ENCODE results near the gene SLC30A7. TPM values are rescaled to one million over a fixed set of nuclear protein-coding genes. Genes with fewer than 3 reads are reported as not detected.
A peak's percentile ranks its signal among the peaks of the same experiment; 100 is the strongest.
"Not testable (repeated sequence)": the region's sequence is repeated elsewhere in the genome, so short reads cannot be mapped to it uniquely, and the experiment has no call there.

SLC30A7 gene
- polyA plus RNA-seq, 4 donors = 2.0 to 22.1 (median 4.0) TPM

- FAIRE-seq; H3K4me3 ChIP-seq (ENCODE audit: low read depth in 1 of 3, low read length in 3 of 3); H3K27me3 ChIP-seq (ENCODE audit: control insufficient read depth in 3 of 3, insufficient read depth in 3 of 3, low read length in 3 of 3); H3K27ac ChIP-seq (ENCODE audit: low read depth in 1 of 3, low read length in 2 of 3); DNase-seq; H3K4me1 ChIP-seq (ENCODE audit: control insufficient read depth in 3 of 3, insufficient read depth in 2 of 3, low read depth in 1 of 3, low read length in 2 of 3); H3K9me3 ChIP-seq (ENCODE audit: control insufficient read depth in 2 of 2, insufficient read depth in 1 of 2, low read depth in 1 of 2, low read length in 1 of 2): not testable (repeated sequence)
- peaks cover 0 to 12% (median 2%) of the 10 kb centered on the region in 3 donors for H3K36me3 ChIP-seq (ENCODE audit: control insufficient read depth in 3 of 3, insufficient read depth in 2 of 3, low read depth in 1 of 3, low read length in 3 of 3)
- WGBS, 3 donors = 78 to 91% (median 90%) methylated on average over 7 of the region's 7 CpGs
Measured at GRCh38 chr1:100948721-100949405, 53.0 kb downstream of the SLC30A7 start.

- peak overlapping the region in 1 of 3 donors; percentile 3 for H3K27ac ChIP-seq (ENCODE audit: low read depth in 1 of 3, low read length in 2 of 3)
- not testable (repeated sequence) for H3K9me3 ChIP-seq (ENCODE audit: control insufficient read depth in 2 of 2, insufficient read depth in 1 of 2, low read depth in 1 of 2, low read length in 1 of 2); H3K27me3 ChIP-seq (ENCODE audit: control insufficient read depth in 3 of 3, insufficient read depth in 3 of 3, low read length in 3 of 3); FAIRE-seq; H3K4me1 ChIP-seq (ENCODE audit: control insufficient read depth in 3 of 3, insufficient read depth in 2 of 3, low read depth in 1 of 3, low read length in 2 of 3); H3K4me3 ChIP-seq (ENCODE audit: low read depth in 1 of 3, low read length in 3 of 3)
- H3K36me3 ChIP-seq (ENCODE audit: control insufficient read depth in 3 of 3, insufficient read depth in 2 of 3, low read depth in 1 of 3, low read length in 3 of 3) = peaks cover 0 to 10% (median 2%) of the 10 kb centered on the region in 3 donors
- DNase-seq = peak; percentile 57 to 69
- WGBS, 3 donors = 58 to 61% (median 60%) methylated on average over 9 of the region's 9 CpGs
Measured at GRCh38 chr1:100949515-100950158, 53.7 kb downstream of the SLC30A7 start.

- no peak for DNase-seq
- no peak for FAIRE-seq
- H3K4me3 ChIP-seq (ENCODE audit: low read depth in 1 of 3, low read length in 3 of 3) = no peak overlapping the region
Measured at GRCh38 chr1:100950337-100950736, 54.4 kb downstream of the SLC30A7 start.

GRCh38 chr1:100950781-100951180 is 54.9 kb downstream of the SLC30A7 start:
- DNase-seq (no peak), FAIRE-seq (no peak)
- H3K9me3 ChIP-seq (ENCODE audit: control insufficient read depth in 2 of 2, insufficient read depth in 1 of 2, low read depth in 1 of 2, low read length in 1 of 2) = peaks cover 0 to 3% of the 10 kb centered on the region in 2 donors
- WGBS, 3 donors = 55 to 81% (median 74%) methylated on average over 4 of the region's 4 CpGs
- H3K4me3 ChIP-seq (ENCODE audit: low read depth in 1 of 3, low read length in 3 of 3) = no peak overlapping the region
- no peaks in the 10 kb centered on the region for H3K27me3 ChIP-seq (ENCODE audit: control insufficient read depth in 3 of 3, insufficient read depth in 3 of 3, low read length in 3 of 3)
- H3K27ac ChIP-seq (ENCODE audit: low read depth in 1 of 3, low read length in 2 of 3) = no peak overlapping the region
- H3K4me1 ChIP-seq (ENCODE audit: control insufficient read depth in 3 of 3, insufficient read depth in 2 of 3, low read depth in 1 of 3, low read length in 2 of 3) = peaks cover 0 to 3% (median 0%) of the 10 kb centered on the region in 3 donors
- peaks cover 0 to 10% (median 2%) of the 10 kb centered on the region in 3 donors for H3K36me3 ChIP-seq (ENCODE audit: control insufficient read depth in 3 of 3, insufficient read depth in 2 of 3, low read depth in 1 of 3, low read length in 3 of 3)

More at GRCh38 chr1:100950337-100950736, 54.4 kb downstream of the SLC30A7 start:
- H3K27me3 ChIP-seq (ENCODE audit: control insufficient read depth in 3 of 3, insufficient read depth in 3 of 3, low read length in 3 of 3) = no peaks in the 10 kb centered on the region
- peaks cover 0 to 3% (median 0%) of the 10 kb centered on the region in 3 donors for H3K4me1 ChIP-seq (ENCODE audit: control insufficient read depth in 3 of 3, insufficient read depth in 2 of 3, low read depth in 1 of 3, low read length in 2 of 3)
- peaks cover 0 to 10% (median 2%) of the 10 kb centered on the region in 3 donors for H3K36me3 ChIP-seq (ENCODE audit: control insufficient read depth in 3 of 3, insufficient read depth in 2 of 3, low read depth in 1 of 3, low read length in 3 of 3)
- no peak overlapping the region for H3K27ac ChIP-seq (ENCODE audit: low read depth in 1 of 3, low read length in 2 of 3)
- peaks cover 0 to 3% of the 10 kb centered on the region in 2 donors for H3K9me3 ChIP-seq (ENCODE audit: control insufficient read depth in 2 of 2, insufficient read depth in 1 of 2, low read depth in 1 of 2, low read length in 1 of 2)

- DNase-seq (no peak), FAIRE-seq (no peak)
- Histone ChIP-seq H3K36me3 (ENCODE audit: control insufficient read depth in 3 of 3, insufficient read depth in 2 of 3, low read depth in 1 of 3, low read length in 3 of 3) (peaks cover 0 to 10% (median 2%) of the 10 kb centered on the region in 3 donors), H3K4me3 (ENCODE audit: low read depth in 1 of 3, low read length in 3 of 3) (no peak overlapping the region), H3K27me3 (ENCODE audit: control insufficient read depth in 3 of 3, insufficient read depth in 3 of 3, low read length in 3 of 3) (no peaks in the 10 kb centered on the region), H3K4me1 (ENCODE audit: control insufficient read depth in 3 of 3, insufficient read depth in 2 of 3, low read depth in 1 of 3, low read length in 2 of 3) (peaks cover 0 to 3% (median 0%) of the 10 kb centered on the region in 3 donors), H3K27ac (ENCODE audit: low read depth in 1 of 3, low read length in 2 of 3) (no peak overlapping the region), H3K9me3 (ENCODE audit: control insufficient read depth in 2 of 2, insufficient read depth in 1 of 2, low read depth in 1 of 2, low read length in 1 of 2) (peaks cover 0 to 3% of the 10 kb centered on the region in 2 donors)
- WGBS, 3 donors = 97 to 98% (median 97%) methylated on average over 4 of the region's 4 CpGs
Measured at GRCh38 chr1:100952104-100952745, 56.3 kb downstream of the SLC30A7 start.

GRCh38 chr1:100952970-100953369 is 57.1 kb downstream of the SLC30A7 start:
- not testable (repeated sequence) for H3K4me3 ChIP-seq (ENCODE audit: low read depth in 1 of 3, low read length in 3 of 3); FAIRE-seq; H3K4me1 ChIP-seq (ENCODE audit: control insufficient read depth in 3 of 3, insufficient read depth in 2 of 3, low read depth in 1 of 3, low read length in 2 of 3); H3K27ac ChIP-seq (ENCODE audit: low read depth in 1 of 3, low read length in 2 of 3); DNase-seq; H3K27me3 ChIP-seq (ENCODE audit: control insufficient read depth in 3 of 3, insufficient read depth in 3 of 3, low read length in 3 of 3); H3K9me3 ChIP-seq (ENCODE audit: control insufficient read depth in 2 of 2, insufficient read depth in 1 of 2, low read depth in 1 of 2, low read length in 1 of 2)
- peaks cover 0 to 10% (median 2%) of the 10 kb centered on the region in 3 donors for H3K36me3 ChIP-seq (ENCODE audit: control insufficient read depth in 3 of 3, insufficient read depth in 2 of 3, low read depth in 1 of 3, low read length in 3 of 3)
- 86 to 97% (median 91%) methylated on average over 1 of the region's 1 CpG for WGBS, 3 donors

- no peaks in the 10 kb centered on the region for H3K27me3 ChIP-seq (ENCODE audit: control insufficient read depth in 3 of 3, insufficient read depth in 3 of 3, low read length in 3 of 3)
- FAIRE-seq (no peak), DNase-seq (no peak)
- WGBS, 3 donors = 75 to 88% (median 88%) methylated on average over 2 of the region's 2 CpGs
- H3K9me3 ChIP-seq (ENCODE audit: control insufficient read depth in 2 of 2, insufficient read depth in 1 of 2, low read depth in 1 of 2, low read length in 1 of 2) = no peaks in the 10 kb centered on the region
- H3K4me1 ChIP-seq (ENCODE audit: control insufficient read depth in 3 of 3, insufficient read depth in 2 of 3, low read depth in 1 of 3, low read length in 2 of 3) = peaks cover 0 to 3% (median 0%) of the 10 kb centered on the region in 3 donors
- H3K36me3 ChIP-seq (ENCODE audit: control insufficient read depth in 3 of 3, insufficient read depth in 2 of 3, low read depth in 1 of 3, low read length in 3 of 3) = peaks cover 0 to 10% (median 2%) of the 10 kb centered on the region in 3 donors
- no peak overlapping the region for H3K4me3 ChIP-seq (ENCODE audit: low read depth in 1 of 3, low read length in 3 of 3)
- no peak overlapping the region for H3K27ac ChIP-seq (ENCODE audit: low read depth in 1 of 3, low read length in 2 of 3)
Measured at GRCh38 chr1:100953960-100954730, 58.3 kb downstream of the SLC30A7 start.

- H3K4me3 ChIP-seq (ENCODE audit: low read depth in 1 of 3, low read length in 3 of 3) = no peak overlapping the region
- DNase-seq = no peak
- H3K9me3 ChIP-seq (ENCODE audit: control insufficient read depth in 2 of 2, insufficient read depth in 1 of 2, low read depth in 1 of 2, low read length in 1 of 2) = no peaks in the 10 kb centered on the region
- H3K4me1 ChIP-seq (ENCODE audit: control insufficient read depth in 3 of 3, insufficient read depth in 2 of 3, low read depth in 1 of 3, low read length in 2 of 3) = no peaks in the 10 kb centered on the region
- H3K27me3 ChIP-seq (ENCODE audit: control insufficient read depth in 3 of 3, insufficient read depth in 3 of 3, low read length in 3 of 3) = no peaks in the 10 kb centered on the region
- peaks cover 0 to 7% (median 2%) of the 10 kb centered on the region in 3 donors for H3K36me3 ChIP-seq (ENCODE audit: control insufficient read depth in 3 of 3, insufficient read depth in 2 of 3, low read depth in 1 of 3, low read length in 3 of 3)
- no peak overlapping the region for H3K27ac ChIP-seq (ENCODE audit: low read depth in 1 of 3, low read length in 2 of 3)
- 64 to 80% (median 68%) methylated on average over 1 of the region's 1 CpG for WGBS, 3 donors
- no peak for FAIRE-seq
Measured at GRCh38 chr1:100955322-100955721, 59.4 kb downstream of the SLC30A7 start.

Measured in small intestine (tissue), 7 donors.